Kidney epithelial cell (primary cell): Measurements from ENCODE around the gene TCFL5. TPM values are rescaled to one million over a fixed set of nuclear protein-coding genes. Genes with fewer than 3 reads are reported as not detected.

Experiments
- DNase-seq: peaks from one replicate; pipeline ENCODE4 v3.0.0-alpha.2; 2010; ENCODE audit warnings: low read depth
- H3K27me3 ChIP-seq: 2 replicates; pipeline ENCODE4 v1.6.0; 2011; ENCODE audit warnings: low read length; ENCODE audit not compliant: control insufficient read depth, insufficient read depth
- H3K36me3 ChIP-seq: 2 replicates; pipeline ENCODE4 v1.5.1; 2011; ENCODE audit warnings: low read length; ENCODE audit not compliant: control insufficient read depth, insufficient read depth
- H3K4me3 ChIP-seq: 2 replicates; pipeline ENCODE4 v1.5.1; 2011; ENCODE audit warnings: low read depth, mild to moderate bottlenecking, control low read depth, low read length
- total RNA-seq: library from RNA; depleted of rRNA; stranded (reverse); fragments of >200 nt; gene quantifications from 2 replicates; pipeline ENCODE4 v1.2.3, GENCODE V29; 2015
- TF ChIP-seq, protein P1 (sequence below): IDR thresholded peaks from 2 replicates; pipeline ENCODE4 v1.5.1; 2011; ENCODE audit warnings: mild to moderate bottlenecking, moderate library complexity, low read length, control low read depth, inconsistent platforms; ENCODE audit not compliant: insufficient read depth, poor library complexity, severe bottlenecking

Gene TCFL5
- total RNA-seq, 1 donor from 2014 or later: 5.4 TPM

DNA sequence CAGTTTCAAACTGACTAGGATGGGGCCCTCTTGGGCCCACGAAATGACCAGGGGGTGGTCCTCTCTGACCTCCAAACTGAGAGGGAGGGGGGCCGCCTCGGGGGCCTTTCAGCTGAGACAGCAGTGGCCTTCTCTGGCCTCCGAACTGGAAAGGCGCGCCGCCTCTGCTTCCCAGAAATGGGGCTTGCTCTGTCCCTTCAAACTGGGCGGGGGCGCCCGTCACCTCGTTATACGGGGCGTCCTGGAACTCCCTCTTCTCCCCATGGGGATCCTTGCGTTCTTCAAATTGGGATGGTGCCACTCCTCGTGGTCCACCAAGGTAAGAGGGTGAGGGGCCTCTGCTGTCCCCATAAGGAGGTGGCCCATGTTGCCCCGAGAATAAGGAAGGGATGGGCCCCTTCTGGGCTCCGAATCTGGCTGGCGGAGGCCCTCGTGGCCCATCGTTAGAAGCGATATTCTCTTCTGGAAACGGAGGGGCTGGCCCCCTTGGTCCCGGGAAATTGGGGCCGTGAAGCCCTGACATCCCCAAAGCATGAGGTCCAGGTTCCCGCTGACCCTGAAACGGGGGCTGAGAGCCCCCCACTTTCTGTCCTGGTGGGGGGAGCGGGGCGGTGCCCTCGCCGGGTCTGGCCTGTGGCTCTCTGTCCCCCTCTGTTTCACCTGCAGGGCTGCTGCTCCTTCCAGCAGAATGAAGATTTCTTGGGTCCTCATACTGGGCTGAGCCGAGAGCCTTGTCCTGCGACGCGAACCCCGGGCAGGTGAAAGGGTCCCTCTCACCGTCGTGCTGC is 18.7 kb upstream of the TCFL5 start:
- H3K4me3 ChIP-seq: no peak overlapping the region
- DNase-seq: no peak
- peaks cover 5% of the 10 kb centered on the region for H3K27me3 ChIP-seq
- TF ChIP-seq, protein P1, sequence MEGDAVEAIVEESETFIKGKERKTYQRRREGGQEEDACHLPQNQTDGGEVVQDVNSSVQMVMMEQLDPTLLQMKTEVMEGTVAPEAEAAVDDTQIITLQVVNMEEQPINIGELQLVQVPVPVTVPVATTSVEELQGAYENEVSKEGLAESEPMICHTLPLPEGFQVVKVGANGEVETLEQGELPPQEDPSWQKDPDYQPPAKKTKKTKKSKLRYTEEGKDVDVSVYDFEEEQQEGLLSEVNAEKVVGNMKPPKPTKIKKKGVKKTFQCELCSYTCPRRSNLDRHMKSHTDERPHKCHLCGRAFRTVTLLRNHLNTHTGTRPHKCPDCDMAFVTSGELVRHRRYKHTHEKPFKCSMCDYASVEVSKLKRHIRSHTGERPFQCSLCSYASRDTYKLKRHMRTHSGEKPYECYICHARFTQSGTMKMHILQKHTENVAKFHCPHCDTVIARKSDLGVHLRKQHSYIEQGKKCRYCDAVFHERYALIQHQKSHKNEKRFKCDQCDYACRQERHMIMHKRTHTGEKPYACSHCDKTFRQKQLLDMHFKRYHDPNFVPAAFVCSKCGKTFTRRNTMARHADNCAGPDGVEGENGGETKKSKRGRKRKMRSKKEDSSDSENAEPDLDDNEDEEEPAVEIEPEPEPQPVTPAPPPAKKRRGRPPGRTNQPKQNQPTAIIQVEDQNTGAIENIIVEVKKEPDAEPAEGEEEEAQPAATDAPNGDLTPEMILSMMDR: no peak
- no peaks in the 10 kb centered on the region for H3K36me3 ChIP-seq

DNA sequence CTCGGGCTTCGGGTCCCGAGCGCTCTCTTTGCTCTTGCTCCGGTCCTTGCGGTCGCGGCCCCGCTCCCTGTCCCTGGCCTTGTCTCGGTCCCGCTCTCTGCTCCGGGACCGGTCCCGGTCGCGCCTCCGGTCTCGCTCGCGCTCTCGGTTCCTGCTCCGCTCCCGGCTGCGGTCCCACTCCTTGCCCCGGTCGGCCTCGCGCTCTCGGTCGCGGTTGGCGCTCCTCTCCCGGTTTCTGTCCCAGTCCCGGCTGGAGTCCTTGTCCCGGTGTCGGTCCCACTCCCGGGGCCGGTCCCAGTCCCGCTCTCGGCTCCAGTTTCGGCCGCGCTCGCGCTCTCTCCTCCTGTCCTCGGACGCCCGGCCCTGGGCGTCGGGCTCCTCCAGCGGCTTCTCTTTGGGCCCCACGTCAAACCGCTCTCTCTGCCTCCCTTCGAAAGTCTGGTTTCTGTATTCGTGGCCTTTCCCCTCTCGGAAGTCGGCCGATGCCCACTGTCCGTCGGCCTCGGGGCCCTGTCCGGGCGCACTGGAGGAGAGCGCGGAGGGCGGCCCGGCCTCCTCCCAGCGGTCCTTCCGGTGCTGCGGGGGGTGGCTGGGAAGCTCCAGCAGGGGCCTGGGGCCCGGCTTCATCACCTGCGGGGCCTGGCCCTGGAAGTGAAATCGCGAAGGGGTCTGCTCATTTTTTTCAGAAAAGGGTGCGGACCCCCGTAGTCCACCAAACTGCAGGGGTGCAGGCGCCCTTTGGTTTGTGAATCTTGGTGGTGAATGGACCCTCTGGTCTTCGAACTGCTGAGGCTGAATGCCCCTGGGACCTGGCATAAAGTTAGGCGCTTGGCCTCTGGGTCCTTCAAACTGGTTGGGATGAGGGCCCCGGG is 17.9 kb upstream of the TCFL5 start:
- Histone ChIP-seq H3K36me3 (no peaks in the 10 kb centered on the region), H3K27me3 (peaks cover 5% of the 10 kb centered on the region), H3K4me3 (no peak overlapping the region)
- no peak for DNase-seq
- TF ChIP-seq, protein P1: no peak

DNA sequence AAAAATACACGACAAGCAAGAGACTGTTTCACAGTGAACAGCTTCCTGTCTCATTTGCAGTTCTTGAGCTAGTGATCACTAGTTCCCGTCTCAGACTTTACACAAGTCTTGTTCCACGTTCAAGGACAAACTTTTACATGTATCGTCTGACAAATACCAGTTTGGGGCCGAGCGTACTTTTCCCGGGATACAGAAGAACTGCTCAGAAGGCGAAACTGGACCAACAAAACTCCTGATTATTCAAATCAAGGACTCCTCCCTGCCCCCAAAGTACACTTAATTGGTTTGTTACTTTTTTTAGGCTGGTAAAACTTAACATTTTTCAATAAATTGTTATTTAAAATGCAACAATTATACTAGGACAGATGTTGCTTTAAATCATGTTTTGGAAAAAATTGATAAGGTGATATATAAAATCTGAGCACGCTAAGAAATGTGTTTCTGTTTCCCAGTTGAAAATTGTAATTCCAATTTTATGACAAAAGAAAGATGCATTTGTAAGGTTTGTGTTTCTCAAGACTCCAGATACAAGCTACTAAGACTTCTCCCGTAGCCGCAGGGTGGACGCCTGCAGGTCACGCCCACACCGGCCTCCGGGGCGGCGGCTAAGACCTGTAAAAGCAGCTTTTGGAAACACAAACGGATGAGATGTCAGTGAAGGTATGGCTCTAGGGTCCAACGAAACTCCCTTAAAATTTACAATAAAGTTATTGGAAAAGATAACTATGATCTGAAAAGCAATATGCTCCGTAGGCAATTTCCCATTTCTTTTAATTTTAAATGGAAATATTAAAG is 16.8 kb upstream of the TCFL5 start:
- Histone ChIP-seq H3K27me3 (peaks cover 5% of the 10 kb centered on the region), H3K4me3 (no peak overlapping the region), H3K36me3 (no peaks in the 10 kb centered on the region)
- TF ChIP-seq, protein P1: no peak
- no peak for DNase-seq

DNA sequence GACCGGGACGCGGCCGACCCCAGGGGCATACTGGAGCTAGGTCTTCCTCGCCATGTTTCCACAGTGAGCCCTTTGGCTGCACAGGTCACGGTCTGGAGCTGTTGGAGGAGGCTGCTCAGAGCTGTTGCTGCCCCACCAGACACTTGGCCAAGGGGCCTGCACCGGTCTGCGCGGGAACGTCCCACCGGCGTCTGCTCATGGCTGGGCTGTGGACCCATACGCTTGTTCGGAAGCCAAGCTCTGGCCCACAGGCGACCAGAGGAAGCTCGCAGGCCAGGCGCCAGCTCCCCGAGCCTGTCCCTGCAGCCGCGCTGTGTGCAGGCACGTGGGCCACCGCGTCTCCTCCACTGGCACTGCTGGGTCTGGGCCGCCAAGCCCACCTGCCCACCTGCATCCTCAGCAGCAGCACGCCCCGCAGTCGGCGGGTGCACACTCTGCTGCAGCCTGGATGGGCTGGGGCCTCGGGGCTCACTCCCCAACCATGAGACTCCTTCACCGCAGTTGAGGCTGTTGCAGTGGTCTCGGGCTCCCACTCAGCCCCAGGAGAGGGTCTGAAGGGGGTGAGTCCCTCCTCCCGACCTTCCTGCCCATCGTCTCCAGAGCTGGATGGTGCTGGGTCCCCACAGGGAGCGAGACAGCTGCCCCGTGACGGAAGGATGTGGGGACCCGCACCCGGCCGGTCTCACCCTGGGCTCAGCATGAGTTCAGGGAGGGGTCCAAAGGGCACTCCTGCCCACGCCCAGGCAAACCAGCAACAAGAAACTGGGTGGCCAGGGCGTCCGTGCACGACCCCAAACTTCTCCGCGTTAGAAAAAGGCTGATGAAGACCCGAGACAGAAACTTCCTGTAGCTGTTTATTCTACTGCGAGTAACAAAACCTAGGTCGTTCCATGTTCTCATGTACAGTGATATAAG is 15.5 kb upstream of the TCFL5 start:
- TF ChIP-seq, protein P1: no peak
- Histone ChIP-seq H3K36me3 (no peaks in the 10 kb centered on the region), H3K27me3 (peaks cover 5% of the 10 kb centered on the region), H3K4me3 (no peak overlapping the region)
- DNase-seq: no peak

DNA sequence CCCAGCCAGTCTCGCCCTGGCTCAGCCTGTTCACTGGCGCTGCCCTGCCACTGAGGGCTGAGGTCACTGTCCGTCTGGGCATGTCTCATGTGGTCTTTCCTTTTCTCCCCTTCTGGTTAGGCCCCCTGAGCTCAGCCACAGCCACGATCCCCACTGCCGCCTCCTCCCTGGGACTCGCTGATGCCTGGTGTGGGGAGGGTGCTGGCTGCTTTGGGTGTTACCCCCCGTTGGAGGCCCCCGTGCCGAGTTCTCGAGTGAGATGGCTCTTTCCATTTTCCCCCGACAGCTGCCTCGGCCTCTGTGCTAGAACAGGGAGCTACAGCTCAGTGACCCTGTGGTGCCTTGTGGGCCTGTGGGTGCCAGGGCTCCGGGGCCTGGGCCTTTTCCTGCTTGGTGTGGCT is 14.9 kb upstream of the TCFL5 start:
- Histone ChIP-seq H3K27me3 (peaks cover 5% of the 10 kb centered on the region), H3K36me3 (no peaks in the 10 kb centered on the region), H3K4me3 (no peak overlapping the region)
- no peak for DNase-seq
- TF ChIP-seq, protein P1: no peak
